Peyer's patch (tissue), 4 donors: Measurements from ENCODE around the gene RTN4R.

Experiments used
- POLR2A ChIP-seq, 2 donors: fragments of 450-650 bp; IDR thresholded peaks; one replicate each; pipeline ENCODE4 v1.5.1; 2017; ENCODE audit warnings: antibody characterized with exemption in 2 of 2, mild to moderate bottlenecking in 2 of 2, moderate library complexity in 2 of 2
- TF ChIP-seq, protein P1 (sequence below), 6 experiments: fragments of 450-650 bp in 4 of 6; fragments of 200-600 bp in 2 of 6; sonication (generic) in 1 of 6; IDR thresholded peaks; one replicate each; pipeline ENCODE4 v1.5.1; 2017 to 2019; ENCODE audit warnings: antibody characterized with exemption in 6 of 6, mild to moderate bottlenecking in 3 of 6, moderate library complexity in 1 of 6

GRCh38 chr22:20312396-20313191 is 44.5 kb upstream of the RTN4R start:
- TF ChIP-seq, protein P1, sequence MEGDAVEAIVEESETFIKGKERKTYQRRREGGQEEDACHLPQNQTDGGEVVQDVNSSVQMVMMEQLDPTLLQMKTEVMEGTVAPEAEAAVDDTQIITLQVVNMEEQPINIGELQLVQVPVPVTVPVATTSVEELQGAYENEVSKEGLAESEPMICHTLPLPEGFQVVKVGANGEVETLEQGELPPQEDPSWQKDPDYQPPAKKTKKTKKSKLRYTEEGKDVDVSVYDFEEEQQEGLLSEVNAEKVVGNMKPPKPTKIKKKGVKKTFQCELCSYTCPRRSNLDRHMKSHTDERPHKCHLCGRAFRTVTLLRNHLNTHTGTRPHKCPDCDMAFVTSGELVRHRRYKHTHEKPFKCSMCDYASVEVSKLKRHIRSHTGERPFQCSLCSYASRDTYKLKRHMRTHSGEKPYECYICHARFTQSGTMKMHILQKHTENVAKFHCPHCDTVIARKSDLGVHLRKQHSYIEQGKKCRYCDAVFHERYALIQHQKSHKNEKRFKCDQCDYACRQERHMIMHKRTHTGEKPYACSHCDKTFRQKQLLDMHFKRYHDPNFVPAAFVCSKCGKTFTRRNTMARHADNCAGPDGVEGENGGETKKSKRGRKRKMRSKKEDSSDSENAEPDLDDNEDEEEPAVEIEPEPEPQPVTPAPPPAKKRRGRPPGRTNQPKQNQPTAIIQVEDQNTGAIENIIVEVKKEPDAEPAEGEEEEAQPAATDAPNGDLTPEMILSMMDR (IDR thresholded peaks at IDR 0.05): no peak
- no peak for TF ChIP-seq POLR2A (IDR thresholded peaks at IDR 0.05)
